Testis (tissue), 3 donors: ENCODE results near the gene ERBB4. TPM values are rescaled to one million over a fixed set of nuclear protein-coding genes. Genes with fewer than 3 reads are reported as not detected.

ENCODE experiments used
- DNase-seq: peaks from one replicate; pipeline ENCODE4 v3.0.0-alpha.2; 2019
- H3K27ac ChIP-seq, 2 donors: fragments of 200-600 bp; sonication (generic); one replicate each; pipeline ENCODE4 v1.5.1; 2019
- H3K27me3 ChIP-seq: fragments of 200-600 bp; sonication (generic); one replicate; pipeline ENCODE4 v1.5.1; 2019
- H3K36me3 ChIP-seq: fragments of 200-600 bp; sonication (generic); one replicate; pipeline ENCODE4 v1.5.1; 2017; ENCODE audit warnings: low read depth; ENCODE audit errors: missing control alignments
- H3K4me1 ChIP-seq: fragments of 200-600 bp; sonication (generic); one replicate; pipeline ENCODE4 v1.5.1; 2019
- H3K4me3 ChIP-seq, 2 donors: fragments of 200-600 bp; sonication (generic); one replicate each; pipeline ENCODE4 v1.5.1; 2017 to 2019
- H3K9me3 ChIP-seq: fragments of 200-600 bp; sonication (generic); one replicate; pipeline ENCODE4 v1.5.1; 2017
- CTCF ChIP-seq, 3 experiments: fragments of 450-650 bp in 2 of 3; fragments of 200-600 bp in 1 of 3; sonication (generic) in 1 of 3; IDR thresholded peaks; one replicate each; pipeline ENCODE4 v1.5.1; 2016 to 2019; ENCODE audit warnings: antibody characterized with exemption in 3 of 3, mild to moderate bottlenecking in 2 of 3, moderate library complexity in 1 of 3
- POLR2A ChIP-seq: fragments of 450-650 bp; IDR thresholded peaks from one replicate; pipeline ENCODE4 v1.6.1; 2017; ENCODE audit warnings: antibody characterized with exemption, mild to moderate bottlenecking, moderate library complexity
- WGBS, 2 donors: methylation state at CpG; one replicate each; pipeline ENCODE4 v1.1.5; 2018; 5-methylcytosine and 5-hydroxymethylcytosine counted together
- intact Hi-C: fragments of 100-400 bp; cut with DNase I; formaldehyde crosslinking; loops from one replicate; pipeline ENCODE4 v1.15.1; 2023; ENCODE audit warnings: low total_unique reads
- polyA plus RNA-seq: library from polyadenylated mRNA; stranded (reverse); fragments of 350-450 nt; fragmentation: Illumina TruSeq; extraction: RNeasy Lipid Tissue Mini Kit (QIAGEN cat#74804); gene quantifications from one replicate; pipeline ENCODE4 v1.2.3, GENCODE V29; 2014; ENCODE audit warnings: low read depth, low replicate concordance; ENCODE audit not compliant: insufficient read depth
- total RNA-seq, 2 donors: library from RNA; depleted of rRNA; stranded (reverse); fragments of >200 nt; gene quantifications; one replicate each; pipeline ENCODE4 v1.2.3, GENCODE V29; 2016

ERBB4 gene
- total and polyA plus RNA-seq, 3 donors from 2014 or later: 6.1 to 62.7 (median 47.7) TPM

- Histone ChIP-seq H3K27me3 (no peaks in the 10 kb centered on the region), H3K4me3 (no peak overlapping the region), H3K27ac (no peak overlapping the region), H3K4me1 (no peaks in the 10 kb centered on the region), H3K9me3 (no peaks in the 10 kb centered on the region), H3K36me3 (no peaks in the 10 kb centered on the region)
- intact Hi-C loops: no loop called here
- no peak for DNase-seq
- TF ChIP-seq POLR2A: no peak
- TF ChIP-seq CTCF (IDR thresholded peaks at IDR 0.05): no peak
- 93 to 96% methylated on average over 2 of the region's 2 CpGs for whole genome bisulfite sequencing, 2 donors
Observed at GRCh38 chr2:212133337-212133736, 405.3 kb downstream of the ERBB4 start.

GRCh38 chr2:212124598-212124997 lies 414.0 kb downstream of the ERBB4 start:
- Histone ChIP-seq H3K4me1 (no peaks in the 10 kb centered on the region), H3K27ac (no peak overlapping the region), H3K27me3 (no peaks in the 10 kb centered on the region), H3K36me3 (no peaks in the 10 kb centered on the region), H3K4me3 (no peak overlapping the region), H3K9me3 (no peaks in the 10 kb centered on the region)
- DNase-seq: no peak
- WGBS, 2 donors: 63 to 70% methylated on average over 10 of the region's 10 CpGs
- intact Hi-C loops: no loop called here
- TF ChIP-seq POLR2A (no peak), CTCF (IDR thresholded peaks at IDR 0.05) (no peak)

- Histone ChIP-seq H3K36me3 (no peaks in the 10 kb centered on the region), H3K4me1 (no peaks in the 10 kb centered on the region), H3K27ac (no peak overlapping the region), H3K9me3 (no peaks in the 10 kb centered on the region), H3K27me3 (no peaks in the 10 kb centered on the region), H3K4me3 (no peak overlapping the region)
- 51 to 58% methylated on average over 2 of the region's 2 CpGs for WGBS, 2 donors
- intact Hi-C loops: no loop called here
- TF ChIP-seq POLR2A (no peak), CTCF (IDR thresholded peaks at IDR 0.05) (no peak)
- no peak for DNase-seq
Observed at GRCh38 chr2:212119591-212119990, 419.0 kb downstream of the ERBB4 start.

- no peaks in the 10 kb centered on the region for H3K9me3 ChIP-seq
- no peak overlapping the region for H3K4me3 ChIP-seq
- TF ChIP-seq POLR2A (no peak), CTCF (IDR thresholded peaks at IDR 0.05) (no peak)
- intact Hi-C loops: no loop called here
- H3K36me3 ChIP-seq: no peaks in the 10 kb centered on the region
- no peak overlapping the region for H3K27ac ChIP-seq
- WGBS, 2 donors: 37 to 52% methylated on average over 2 of the region's 2 CpGs
- no peaks in the 10 kb centered on the region for H3K27me3 ChIP-seq
- no peaks in the 10 kb centered on the region for H3K4me1 ChIP-seq
- no peak for DNase-seq
Observed at GRCh38 chr2:212117926-212118325, 420.7 kb downstream of the ERBB4 start.

GRCh38 chr2:212114489-212114888 lies 424.1 kb downstream of the ERBB4 start:
- Histone ChIP-seq H3K9me3 (no peaks in the 10 kb centered on the region), H3K4me1 (no peaks in the 10 kb centered on the region), H3K4me3 (no peak overlapping the region), H3K27me3 (no peaks in the 10 kb centered on the region), H3K36me3 (no peaks in the 10 kb centered on the region), H3K27ac (no peak overlapping the region)
- no peak for TF ChIP-seq POLR2A
- no peak for TF ChIP-seq CTCF (IDR thresholded peaks at IDR 0.05)
- intact Hi-C loops: no loop called here
- DNase-seq: no peak
- 100% methylated on average over 1 of the region's 1 CpG for WGBS, 2 donors
